HepG2 (cell line): ENCODE data around the gene SLC25A45. TPM values are rescaled to one million over a fixed set of nuclear protein-coding genes. Genes with fewer than 3 reads are reported as not detected.

Experiments used
- ATAC-seq: fragments of 200-7000 bp; cut with Tn5 transposase; 3 replicates; pipeline ENCODE4 v1.9.1; 2020; ENCODE audit warnings: mild to moderate bottlenecking, moderate library complexity
- BruUV-seq: library from RNA; stranded (reverse); fragments of 400-500 nt; replicated peaks from 2 replicates; lab custom pipeline; 2021; lab: Mats Ljungman, UMichigan
- CTCF ChIA-PET: fragments of 300-600 bp; formaldehyde crosslinking; extraction: SDS; loops from one replicate; lab custom pipeline; 2021; ENCODE audit warnings: low total read pairs, inconsistent platforms, low intra/inter-chr PET ratio; lab: Yijun Ruan, JAX
- POLR2A ChIA-PET: fragments of 350-600 bp; sonication (Branson Sonifier 250); formaldehyde crosslinking; loops from one replicate; lab custom pipeline; 2020; ENCODE audit warnings: antibody characterized with exemption, inconsistent platforms; lab: Yijun Ruan, JAX
- DNase-seq: peaks from one replicate; pipeline ENCODE4 v3.0.0-alpha.2; 2015; ENCODE audit warnings: low spot score
- FAIRE-seq: peaks from 3 replicates; lab custom pipeline; 2011; peaks lifted over from hg19 to GRCh38; lab: Jason Lieb, UNC
- H2AFZ ChIP-seq: one replicate; pipeline ENCODE4 v1.6.1; 2011; ENCODE audit warnings: low read length, inconsistent platforms
- H3K27ac ChIP-seq: fragments of 300-600 bp; 3 replicates; pipeline ENCODE4 v1.8.0; 2011; ENCODE audit warnings: mixed run types, mild to moderate bottlenecking, mixed read lengths, low read length, inconsistent platforms; ENCODE audit not compliant: insufficient read depth; ENCODE audit errors: extremely low read length
- H3K27me3 ChIP-seq, 2 experiments: fragments of 200-600 bp in 1 of 2; 2 replicates in 1 of 2; 3 replicates in 1 of 2; pipeline versions ENCODE4 v1.6.0 to v1.8.0; 2011; ENCODE audit warnings: low read length in 2 of 2, mild to moderate bottlenecking in 2 of 2, moderate library complexity in 2 of 2, inconsistent platforms in 1 of 2; ENCODE audit not compliant: insufficient read depth in 2 of 2, control insufficient read depth in 1 of 2
- H3K36me3 ChIP-seq, 2 experiments: fragments of 200-600 bp in 1 of 2; replicated peaks in 1 of 2; 2 replicates in 1 of 2; 3 replicates in 1 of 2; pipeline versions ENCODE4 v1.5.1 to v1.8.0; 2011; ENCODE audit warnings: low read length in 2 of 2, inconsistent platforms in 1 of 2; ENCODE audit not compliant: insufficient read depth in 2 of 2, control insufficient read depth in 1 of 2
- H3K4me1 ChIP-seq: 2 replicates; pipeline ENCODE4 v1.5.1; 2012; ENCODE audit warnings: low read length, inconsistent platforms; ENCODE audit not compliant: insufficient read depth
- H3K4me2 ChIP-seq: 2 replicates; pipeline ENCODE4 v1.6.0; 2011; ENCODE audit warnings: low read depth, low read length, inconsistent platforms
- H3K4me3 ChIP-seq, 3 experiments: fragments of 200-600 bp in 1 of 3; sonication (generic), shearing (Covaris generic) in 1 of 3; replicated peaks in 1 of 3; 2 replicates each; pipeline ENCODE4 v1.5.1; 2011 to 2016; ENCODE audit warnings: low read length in 3 of 3, inconsistent platforms in 2 of 3, low read depth in 2 of 3, mild to moderate bottlenecking in 2 of 3, control low read depth in 1 of 3, mixed read lengths in 1 of 3; ENCODE audit not compliant: insufficient read depth in 1 of 3
- H3K79me2 ChIP-seq: one replicate; pipeline ENCODE4 v1.6.1; 2011; ENCODE audit warnings: low read length, inconsistent platforms; ENCODE audit not compliant: insufficient read depth
- H3K9ac ChIP-seq: 2 replicates; pipeline ENCODE4 v1.6.0; 2011; ENCODE audit warnings: mild to moderate bottlenecking, low read depth, low read length, inconsistent platforms; ENCODE audit not compliant: insufficient read depth
- H3K9me3 ChIP-seq: 2 replicates; pipeline ENCODE4 v1.5.1; 2012; ENCODE audit warnings: mild to moderate bottlenecking, low read length
- H4K20me1 ChIP-seq: 2 replicates; pipeline ENCODE4 v1.6.0; 2011; ENCODE audit warnings: inconsistent platforms, mild to moderate bottlenecking, low read length, moderate library complexity; ENCODE audit not compliant: insufficient read depth
- BRCA1 ChIP-seq: sonication (generic); formaldehyde crosslinking; IDR thresholded peaks from 2 replicates; pipeline ENCODE4 v1.4.0; 2020; ENCODE audit warnings: missing genetic modification reagents
- FOXA1 ChIP-seq, 2 experiments: fragments of 450-650 bp in 1 of 2; sonication (generic) in 1 of 2; formaldehyde crosslinking in 1 of 2; IDR thresholded peaks; 2 replicates each; pipeline versions ENCODE4 v1.4.0 to v1.6.1; 2016 to 2020; ENCODE audit warnings: missing genetic modification reagents in 1 of 2
- HMG20B ChIP-seq: conservative IDR thresholded peaks from 2 replicates; pipeline ENCODE4 v1.6.1; 2016; ENCODE audit warnings: missing genetic modification reagents, missing compliant biosample characterization
- KDM5B ChIP-seq: sonication (generic); formaldehyde crosslinking; IDR thresholded peaks from 2 replicates; pipeline ENCODE4 v1.4.0; 2020; ENCODE audit warnings: missing genetic modification reagents, mild to moderate bottlenecking, borderline replicate concordance
- MED1 ChIP-seq: sonication (generic); formaldehyde crosslinking; IDR thresholded peaks from 2 replicates; pipeline ENCODE4 v1.4.0; 2020; ENCODE audit warnings: missing genetic modification reagents
- PHF20 ChIP-seq: sonication (generic); formaldehyde crosslinking; IDR thresholded peaks from 2 replicates; pipeline ENCODE4 v1.5.0; 2020; ENCODE audit warnings: mild to moderate bottlenecking, missing genetic modification reagents
- PRPF4 ChIP-seq: fragments of 200-400 bp; formaldehyde crosslinking; IDR thresholded peaks from 2 replicates; pipeline ENCODE4 v1.6.1; 2016; ENCODE audit warnings: low read length, low read depth; ENCODE audit not compliant: poor library complexity, severe bottlenecking
- SMAD3 ChIP-seq: sonication (generic); formaldehyde crosslinking; IDR thresholded peaks from 2 replicates; pipeline ENCODE4 v1.4.0; 2020; ENCODE audit warnings: missing genetic modification reagents
- SRY ChIP-seq: sonication (generic); formaldehyde crosslinking; IDR thresholded peaks from 2 replicates; pipeline ENCODE4 v1.8.0; 2022; ENCODE audit warnings: mild to moderate bottlenecking, missing genetic modification reagents
- ZBTB20 ChIP-seq: sonication (generic); formaldehyde crosslinking; IDR thresholded peaks from 2 replicates; pipeline ENCODE4 v1.8.1; 2023; ENCODE audit warnings: missing genetic modification reagents, low read depth, mild to moderate bottlenecking, borderline replicate concordance
- ZNF75D ChIP-seq: sonication (generic); formaldehyde crosslinking; IDR thresholded peaks from 2 replicates; pipeline ENCODE4 v1.8.1; 2023; ENCODE audit warnings: missing genetic modification reagents, mild to moderate bottlenecking, borderline replicate concordance
- WGBS: methylation state at CpG from one replicate; pipeline ENCODE4 v1.1.6; 2017; ENCODE audit warnings: low lambda C conversion rate; 5-methylcytosine and 5-hydroxymethylcytosine counted together
- in situ Hi-C: cut with HindIII; loops from 2 replicates; pipeline ENCODE4 v1.10.0; 2017; ENCODE audit warnings: low pct_unique_long_range_greater_than_20kb; ENCODE audit not compliant: extremely low pct_ligation_motif_present
- intact Hi-C: fragments of 100-400 bp; cut with micrococcal nuclease; formaldehyde crosslinking; loops from one replicate; pipeline ENCODE4 v1.10.0; 2022; ENCODE audit not compliant: unreplicated experiment
- polyA plus RNA-seq, 8 experiments: library from polyadenylated mRNA; depleted of rRNA in 3 of 8; stranded (reverse) in 7 of 8; unstranded in 1 of 8; fragments of >200 nt; fragmentation: Illumina TruSeq in 4 of 8; extraction: Trizol in 4 of 8; gene quantifications; 2 replicates each; pipeline versions ENCODE4 v1.2.1 to v1.2.3, GENCODE V29; 2011 to 2016; ENCODE audit warnings: low read depth in 4 of 8, missing spikeins in 1 of 8, mixed read lengths in 1 of 8; ENCODE audit not compliant: insufficient read depth in 1 of 8
- total RNA-seq, 5 experiments: library from RNA; depleted of rRNA; stranded (reverse); fragments of >200 nt; fragmentation: Illumina TruSeq; extraction: Trizol; gene quantifications; 2 replicates each; pipeline ENCODE4 v1.2.3, GENCODE V29; 2016; ENCODE audit warnings: low read depth in 1 of 5
- TF ChIP-seq, protein P1 (sequence below): sonication (generic); formaldehyde crosslinking; IDR thresholded peaks from 2 replicates; pipeline ENCODE4 v1.4.0; 2020; ENCODE audit warnings: missing genetic modification reagents, borderline replicate concordance
- TF ChIP-seq, protein P2 (sequence below): sonication (generic); formaldehyde crosslinking; IDR thresholded peaks from 2 replicates; pipeline ENCODE4 v1.4.0; 2020; ENCODE audit warnings: missing genetic modification reagents
- TF ChIP-seq, protein P3 (sequence below): sonication (generic); formaldehyde crosslinking; IDR thresholded peaks from 2 replicates; pipeline ENCODE4 v1.4.0; 2020; ENCODE audit warnings: missing genetic modification reagents
- TF ChIP-seq, protein P4 (sequence below): sonication (generic); formaldehyde crosslinking; IDR thresholded peaks from 2 replicates; pipeline ENCODE4 v1.8.0; 2022; ENCODE audit warnings: mild to moderate bottlenecking, missing genetic modification reagents, borderline replicate concordance

Gene SLC25A45
- total and polyA plus RNA-seq, 2 of the 13 experiments (the other 11 are each of a cell fraction or from before 2014, with no cell fraction given): 1.2 to 3.4 TPM

DNA sequence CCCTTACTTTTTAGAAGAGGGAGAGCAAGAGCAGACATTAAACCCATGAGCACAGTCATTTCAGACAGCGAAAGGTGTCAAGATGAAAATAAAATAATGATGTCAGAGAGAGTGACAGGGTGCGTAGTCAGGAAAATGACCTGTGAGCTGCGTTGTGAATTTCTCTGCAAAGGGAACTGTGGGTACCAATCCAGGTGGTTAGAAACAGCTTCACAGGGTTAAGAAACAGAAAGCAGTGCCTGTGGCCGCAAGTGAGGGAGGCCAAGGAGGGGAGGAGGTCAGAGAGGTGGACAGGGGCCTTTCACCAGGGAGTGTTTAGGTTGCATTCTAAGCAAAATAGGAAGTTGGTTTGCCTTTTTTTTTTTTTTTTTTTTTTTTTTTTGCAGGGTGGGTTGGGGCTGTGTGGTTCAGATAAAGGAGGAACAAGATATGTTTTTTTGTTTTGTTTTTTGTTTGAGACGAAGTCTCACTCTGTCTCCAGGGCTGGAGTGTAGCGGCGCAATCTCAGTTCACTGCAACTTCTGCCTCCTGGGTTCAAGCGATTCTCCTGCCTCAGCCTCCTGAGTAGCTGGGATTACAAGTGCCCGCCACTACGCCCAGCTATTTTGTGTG lies 20.0 kb downstream of the SLC25A45 start:
- BruUV-seq: no TSS peak
- ATAC-seq: no peak
- CTCF ChIA-PET: no interaction called here
- TF ChIP-seq ZBTB20 (CRISPR knock-in tag) (no peak), HMG20B (CRISPR knock-in tag) (no peak), PHF20 (CRISPR knock-in tag) (no peak), ZNF75D (no peak), MED1 (CRISPR knock-in tag) (no peak), FOXA1 (IDR thresholded peaks at IDR 0.05) (no peak), FOXA1 (CRISPR knock-in tag; IDR thresholded peaks at IDR 0.05) (no peak), KDM5B (no peak), SMAD3 (CRISPR knock-in tag) (no peak), PRPF4 (no peak), SRY (CRISPR knock-in tag) (no peak), BRCA1 (CRISPR knock-in tag) (no peak)
- TF ChIP-seq, protein P1, sequence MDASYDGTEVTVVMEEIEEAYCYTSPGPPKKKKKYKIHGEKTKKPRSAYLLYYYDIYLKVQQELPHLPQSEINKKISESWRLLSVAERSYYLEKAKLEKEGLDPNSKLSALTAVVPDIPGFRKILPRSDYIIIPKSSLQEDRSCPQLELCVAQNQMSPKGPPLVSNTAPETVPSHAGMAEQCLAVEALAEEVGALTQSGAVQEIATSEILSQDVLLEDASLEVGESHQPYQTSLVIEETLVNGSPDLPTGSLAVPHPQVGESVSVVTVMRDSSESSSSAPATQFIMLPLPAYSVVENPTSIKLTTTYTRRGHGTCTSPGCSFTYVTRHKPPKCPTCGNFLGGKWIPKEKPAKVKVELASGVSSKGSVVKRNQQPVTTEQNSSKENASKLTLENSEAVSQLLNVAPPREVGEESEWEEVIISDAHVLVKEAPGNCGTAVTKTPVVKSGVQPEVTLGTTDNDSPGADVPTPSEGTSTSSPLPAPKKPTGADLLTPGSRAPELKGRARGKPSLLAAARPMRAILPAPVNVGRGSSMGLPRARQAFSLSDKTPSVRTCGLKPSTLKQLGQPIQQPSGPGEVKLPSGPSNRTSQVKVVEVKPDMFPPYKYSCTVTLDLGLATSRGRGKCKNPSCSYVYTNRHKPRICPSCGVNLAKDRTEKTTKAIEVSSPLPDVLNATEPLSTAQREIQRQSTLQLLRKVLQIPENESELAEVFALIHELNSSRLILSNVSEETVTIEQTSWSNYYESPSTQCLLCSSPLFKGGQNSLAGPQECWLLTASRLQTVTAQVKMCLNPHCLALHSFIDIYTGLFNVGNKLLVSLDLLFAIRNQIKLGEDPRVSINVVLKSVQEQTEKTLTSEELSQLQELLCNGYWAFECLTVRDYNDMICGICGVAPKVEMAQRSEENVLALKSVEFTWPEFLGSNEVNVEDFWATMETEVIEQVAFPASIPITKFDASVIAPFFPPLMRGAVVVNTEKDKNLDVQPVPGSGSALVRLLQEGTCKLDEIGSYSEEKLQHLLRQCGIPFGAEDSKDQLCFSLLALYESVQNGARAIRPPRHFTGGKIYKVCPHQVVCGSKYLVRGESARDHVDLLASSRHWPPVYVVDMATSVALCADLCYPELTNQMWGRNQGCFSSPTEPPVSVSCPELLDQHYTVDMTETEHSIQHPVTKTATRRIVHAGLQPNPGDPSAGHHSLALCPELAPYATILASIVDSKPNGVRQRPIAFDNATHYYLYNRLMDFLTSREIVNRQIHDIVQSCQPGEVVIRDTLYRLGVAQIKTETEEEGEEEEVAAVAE: no peak
- TF ChIP-seq, protein P2, sequence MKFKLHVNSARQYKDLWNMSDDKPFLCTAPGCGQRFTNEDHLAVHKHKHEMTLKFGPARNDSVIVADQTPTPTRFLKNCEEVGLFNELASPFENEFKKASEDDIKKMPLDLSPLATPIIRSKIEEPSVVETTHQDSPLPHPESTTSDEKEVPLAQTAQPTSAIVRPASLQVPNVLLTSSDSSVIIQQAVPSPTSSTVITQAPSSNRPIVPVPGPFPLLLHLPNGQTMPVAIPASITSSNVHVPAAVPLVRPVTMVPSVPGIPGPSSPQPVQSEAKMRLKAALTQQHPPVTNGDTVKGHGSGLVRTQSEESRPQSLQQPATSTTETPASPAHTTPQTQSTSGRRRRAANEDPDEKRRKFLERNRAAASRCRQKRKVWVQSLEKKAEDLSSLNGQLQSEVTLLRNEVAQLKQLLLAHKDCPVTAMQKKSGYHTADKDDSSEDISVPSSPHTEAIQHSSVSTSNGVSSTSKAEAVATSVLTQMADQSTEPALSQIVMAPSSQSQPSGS (CRISPR knock-in tag): no peak
- TF ChIP-seq, protein P3, sequence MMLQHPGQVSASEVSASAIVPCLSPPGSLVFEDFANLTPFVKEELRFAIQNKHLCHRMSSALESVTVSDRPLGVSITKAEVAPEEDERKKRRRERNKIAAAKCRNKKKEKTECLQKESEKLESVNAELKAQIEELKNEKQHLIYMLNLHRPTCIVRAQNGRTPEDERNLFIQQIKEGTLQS (CRISPR knock-in tag): no peak
- TF ChIP-seq, protein P4, sequence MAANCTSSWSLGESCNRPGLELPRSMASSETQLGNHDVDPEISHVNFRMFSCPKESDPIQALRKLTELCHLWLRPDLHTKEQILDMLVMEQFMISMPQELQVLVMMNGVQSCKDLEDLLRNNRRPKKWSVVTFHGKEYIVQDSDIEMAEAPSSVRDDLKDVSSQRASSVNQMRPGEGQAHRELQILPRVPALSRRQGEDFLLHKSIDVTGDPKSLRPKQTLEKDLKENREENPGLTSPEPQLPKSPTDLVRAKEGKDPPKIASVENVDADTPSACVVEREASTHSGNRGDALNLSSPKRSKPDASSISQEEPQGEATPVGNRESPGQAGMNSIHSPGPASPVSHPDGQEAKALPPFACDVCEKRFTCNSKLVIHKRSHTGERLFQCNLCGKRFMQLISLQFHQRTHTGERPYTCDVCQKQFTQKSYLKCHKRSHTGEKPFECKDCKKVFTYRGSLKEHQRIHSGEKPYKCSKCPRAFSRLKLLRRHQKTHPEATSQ (CRISPR knock-in tag): no peak

More for the DNA sequence above, 20.0 kb downstream of the SLC25A45 start:
- in situ Hi-C loops: loop anchor here (10.0 kb wide), 1 partner anchor 102 kb away; no protein-coding TSS in a partner anchor
- no peaks in the 10 kb centered on the region for H4K20me1 ChIP-seq
- intact Hi-C loops: no loop called here
- DNase-seq (no peak), FAIRE-seq (no peak)
- H3K79me2 ChIP-seq: no peaks in the 10 kb centered on the region
- no peak overlapping the region for H3K9ac ChIP-seq
- H3K27ac ChIP-seq: no peak overlapping the region
- H3K27me3 ChIP-seq: no peaks in the 10 kb centered on the region
- POLR2A ChIA-PET: interaction anchor here (1.2 to 1.4 kb wide), 2 partner anchors 9 to 145 kb away, joined by 3 read pairs; no protein-coding TSS in a partner anchor
- no peak overlapping the region for H3K4me2 ChIP-seq
- no peaks in the 10 kb centered on the region for H3K36me3 ChIP-seq
- WGBS: 72% methylated on average over 10 of the region's 10 CpGs
- H3K4me3 ChIP-seq: no peak overlapping the region
- H3K9me3 ChIP-seq: no peaks in the 10 kb centered on the region
- H2AFZ ChIP-seq: no peak overlapping the region
- peaks cover 60% of the 10 kb centered on the region for H3K4me1 ChIP-seq
